Measurements from ENCODE around the gene FTO. TPM values are rescaled to one million over a fixed set of nuclear protein-coding genes. Genes with fewer than 3 reads are reported as not detected.

Gene FTO
- total and polyA plus RNA-seq, 2 donors from 2014 or later: 22.3 to 116 TPM

DNA sequence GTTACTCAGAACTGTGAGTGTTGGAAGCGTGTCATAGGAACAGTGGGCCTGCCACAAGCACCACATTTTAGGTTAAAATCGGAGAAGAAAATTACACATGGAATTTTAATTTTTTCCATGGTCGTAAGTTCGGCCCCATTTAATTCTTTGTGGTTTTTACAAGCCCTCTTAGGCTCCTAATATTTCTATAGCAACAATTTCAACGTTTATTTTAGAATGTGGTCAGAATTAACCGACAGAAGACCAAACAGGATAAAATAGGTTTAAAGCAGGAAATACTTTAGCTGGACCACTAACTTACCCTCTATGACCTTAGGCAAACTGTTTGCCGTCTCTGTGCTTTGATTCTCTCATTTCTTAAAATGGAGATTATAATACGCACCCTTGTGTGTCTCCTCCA, 69.9 kb downstream of the FTO start:
- peak overlapping the region in 1 of 2 donors; percentile 5 for H3K27ac ChIP-seq (ENCODE audit: low read depth in 2 of 2, low read length in 2 of 2)
- H3K9me3 ChIP-seq (ENCODE audit: control insufficient read depth in 2 of 3, insufficient read depth in 1 of 3, low read length in 3 of 3): no peaks in the 10 kb centered on the region
- no peaks in the 10 kb centered on the region for H3K27me3 ChIP-seq (ENCODE audit: control insufficient read depth, insufficient read depth, low read length)
- TF ChIP-seq CTCF (IDR thresholded peaks at IDR 0.05; ENCODE audit: borderline replicate concordance, extremely low read depth, insufficient read depth): no peak
- DNase-seq (no peak), FAIRE-seq (no peak)
- H3K4me1 ChIP-seq (ENCODE audit: control insufficient read depth in 2 of 3, insufficient read depth in 2 of 3, low read depth in 1 of 3, low read length in 3 of 3): peaks cover 0 to 18% (median 4%) of the 10 kb centered on the region in 3 donors
- no peak overlapping the region for H3K4me3 ChIP-seq (ENCODE audit: low read length in 3 of 3)
- no peaks in the 10 kb centered on the region for H3K36me3 ChIP-seq (ENCODE audit: control insufficient read depth in 2 of 3, insufficient read depth in 3 of 3, low read length in 3 of 3)
- intact Hi-C loops (cut with DNase I): no loop called here
- no peak overlapping the region for H3K9ac ChIP-seq (ENCODE audit: low read length in 3 of 3)

DNA sequence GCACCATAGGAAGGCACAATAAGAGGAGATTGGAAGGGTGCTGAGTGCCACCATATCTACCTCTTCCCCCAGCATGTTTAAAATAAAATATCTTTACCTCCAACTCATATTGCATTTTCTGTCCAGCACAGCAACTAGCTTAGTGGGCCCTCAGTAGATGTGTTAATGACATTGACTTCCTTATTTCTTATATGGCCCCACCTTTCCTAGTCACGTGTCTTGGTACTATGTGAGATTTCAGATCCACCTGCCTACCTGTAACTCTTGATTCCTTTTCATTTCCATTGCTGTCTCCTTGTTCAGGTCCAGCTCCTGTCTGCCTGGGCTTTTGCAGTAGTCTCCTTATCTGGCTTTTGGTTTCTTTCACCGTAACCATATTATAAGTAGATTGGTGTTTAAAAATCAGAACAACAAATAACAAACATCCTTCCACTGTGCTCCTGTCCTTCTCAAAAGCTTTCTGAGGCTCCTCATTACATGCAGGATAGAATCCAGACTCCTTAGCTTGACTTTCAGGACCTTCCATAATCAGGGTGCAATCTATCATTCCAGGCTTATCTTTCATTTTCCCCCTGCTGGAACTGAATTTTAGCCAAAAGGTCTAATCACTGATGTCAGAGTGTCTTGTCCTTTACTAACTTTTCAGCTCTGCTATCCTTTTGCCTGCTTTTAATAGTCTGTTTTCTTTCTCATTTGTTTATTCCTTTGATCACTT, 71.3 kb downstream of the FTO start:
- H3K4me3 ChIP-seq (ENCODE audit: low read length in 3 of 3): no peak overlapping the region
- FAIRE-seq: no peak
- no peaks in the 10 kb centered on the region for H3K36me3 ChIP-seq (ENCODE audit: control insufficient read depth in 2 of 3, insufficient read depth in 3 of 3, low read length in 3 of 3)
- intact Hi-C loops (cut with DNase I): no loop called here
- no peaks in the 10 kb centered on the region for H3K9me3 ChIP-seq (ENCODE audit: control insufficient read depth in 2 of 3, insufficient read depth in 1 of 3, low read length in 3 of 3)
- peaks cover 0 to 15% (median 4%) of the 10 kb centered on the region in 3 donors for H3K4me1 ChIP-seq (ENCODE audit: control insufficient read depth in 2 of 3, insufficient read depth in 2 of 3, low read depth in 1 of 3, low read length in 3 of 3)
- no peak for TF ChIP-seq CTCF (IDR thresholded peaks at IDR 0.05; ENCODE audit: borderline replicate concordance, extremely low read depth, insufficient read depth)
- no peak for DNase-seq
- no peak overlapping the region for H3K27ac ChIP-seq (ENCODE audit: low read depth in 2 of 2, low read length in 2 of 2)
- H3K9ac ChIP-seq (ENCODE audit: low read length in 3 of 3): no peak overlapping the region
- no peaks in the 10 kb centered on the region for H3K27me3 ChIP-seq (ENCODE audit: control insufficient read depth, insufficient read depth, low read length)

- no peaks in the 10 kb centered on the region for H3K27me3 ChIP-seq (ENCODE audit: control insufficient read depth, insufficient read depth, low read length)
- no peak for FAIRE-seq
- no peak for TF ChIP-seq CTCF (IDR thresholded peaks at IDR 0.05; ENCODE audit: borderline replicate concordance, extremely low read depth, insufficient read depth)
- H3K4me1 ChIP-seq (ENCODE audit: control insufficient read depth in 2 of 3, insufficient read depth in 2 of 3, low read depth in 1 of 3, low read length in 3 of 3): peaks cover 0 to 15% (median 4%) of the 10 kb centered on the region in 3 donors
- H3K27ac ChIP-seq (ENCODE audit: low read depth in 2 of 2, low read length in 2 of 2): peak overlapping the region in 1 of 2 donors; percentile 41
- H3K36me3 ChIP-seq (ENCODE audit: control insufficient read depth in 2 of 3, insufficient read depth in 3 of 3, low read length in 3 of 3): no peaks in the 10 kb centered on the region
- no peak overlapping the region for H3K4me3 ChIP-seq (ENCODE audit: low read length in 3 of 3)
- no peaks in the 10 kb centered on the region for H3K9me3 ChIP-seq (ENCODE audit: control insufficient read depth in 2 of 3, insufficient read depth in 1 of 3, low read length in 3 of 3)
- DNase-seq: no peak
- intact Hi-C loops (cut with DNase I): no loop called here
- no peak overlapping the region for H3K9ac ChIP-seq (ENCODE audit: low read length in 3 of 3)
Observed at GRCh38 chr16:53775821-53776431, 72.0 kb downstream of the FTO start.

All from kidney (tissue), 14 donors.